ENCODE results near the gene TDRD3.

DNA sequence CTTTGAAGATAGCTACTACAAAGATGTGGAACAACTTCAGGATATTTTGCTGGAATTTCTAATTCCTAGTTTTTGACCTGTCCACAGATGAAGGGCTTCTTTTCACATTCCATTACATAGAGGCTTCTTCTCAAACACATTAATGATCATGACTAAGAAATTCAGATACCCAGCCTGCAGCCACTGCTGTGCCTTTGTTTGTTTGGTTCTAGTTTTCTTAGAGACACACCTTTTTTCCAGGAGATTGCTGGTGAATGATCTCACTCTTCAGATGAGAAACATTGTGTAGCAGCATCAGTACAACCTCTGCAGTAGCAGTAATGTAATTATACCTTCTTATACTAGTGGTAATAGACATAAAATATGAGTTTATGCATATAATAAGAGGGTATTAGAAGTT is 5.0 kb downstream of the TDRD3 start:
- TF ChIP-seq, protein P1, sequence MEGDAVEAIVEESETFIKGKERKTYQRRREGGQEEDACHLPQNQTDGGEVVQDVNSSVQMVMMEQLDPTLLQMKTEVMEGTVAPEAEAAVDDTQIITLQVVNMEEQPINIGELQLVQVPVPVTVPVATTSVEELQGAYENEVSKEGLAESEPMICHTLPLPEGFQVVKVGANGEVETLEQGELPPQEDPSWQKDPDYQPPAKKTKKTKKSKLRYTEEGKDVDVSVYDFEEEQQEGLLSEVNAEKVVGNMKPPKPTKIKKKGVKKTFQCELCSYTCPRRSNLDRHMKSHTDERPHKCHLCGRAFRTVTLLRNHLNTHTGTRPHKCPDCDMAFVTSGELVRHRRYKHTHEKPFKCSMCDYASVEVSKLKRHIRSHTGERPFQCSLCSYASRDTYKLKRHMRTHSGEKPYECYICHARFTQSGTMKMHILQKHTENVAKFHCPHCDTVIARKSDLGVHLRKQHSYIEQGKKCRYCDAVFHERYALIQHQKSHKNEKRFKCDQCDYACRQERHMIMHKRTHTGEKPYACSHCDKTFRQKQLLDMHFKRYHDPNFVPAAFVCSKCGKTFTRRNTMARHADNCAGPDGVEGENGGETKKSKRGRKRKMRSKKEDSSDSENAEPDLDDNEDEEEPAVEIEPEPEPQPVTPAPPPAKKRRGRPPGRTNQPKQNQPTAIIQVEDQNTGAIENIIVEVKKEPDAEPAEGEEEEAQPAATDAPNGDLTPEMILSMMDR (conservative IDR thresholded peaks at IDR 0.05; ENCODE audit: low read depth, low read length): no peak
- no peak for TF ChIP-seq EZH2 (IDR thresholded peaks at IDR 0.05; ENCODE audit: low read length, unreplicated experiment)
